Measurements from ENCODE around the gene JMJD4.

The JMJD4 gene

DNA sequence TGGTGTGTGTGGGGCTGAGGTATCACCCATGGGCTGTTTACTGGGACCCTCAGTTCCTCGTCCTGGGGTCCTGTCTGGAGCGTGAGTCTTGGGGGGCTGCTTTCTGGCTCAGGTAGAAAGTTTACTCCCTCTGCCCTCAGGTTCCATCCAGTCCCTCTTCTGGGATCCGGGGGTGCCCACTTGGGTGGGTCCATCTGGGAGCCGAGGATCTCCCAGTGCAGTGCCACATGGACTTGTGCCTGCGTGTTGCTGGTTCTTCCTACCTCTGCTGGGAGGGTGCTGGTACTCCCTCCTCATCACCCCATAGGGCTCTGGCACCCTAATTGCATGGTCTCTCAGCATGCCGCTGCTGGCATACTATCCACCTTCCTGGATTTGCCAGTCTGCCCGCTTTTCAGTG lies 14.1 kb upstream of the JMJD4 start:
- no peak for DNase-seq

DNA sequence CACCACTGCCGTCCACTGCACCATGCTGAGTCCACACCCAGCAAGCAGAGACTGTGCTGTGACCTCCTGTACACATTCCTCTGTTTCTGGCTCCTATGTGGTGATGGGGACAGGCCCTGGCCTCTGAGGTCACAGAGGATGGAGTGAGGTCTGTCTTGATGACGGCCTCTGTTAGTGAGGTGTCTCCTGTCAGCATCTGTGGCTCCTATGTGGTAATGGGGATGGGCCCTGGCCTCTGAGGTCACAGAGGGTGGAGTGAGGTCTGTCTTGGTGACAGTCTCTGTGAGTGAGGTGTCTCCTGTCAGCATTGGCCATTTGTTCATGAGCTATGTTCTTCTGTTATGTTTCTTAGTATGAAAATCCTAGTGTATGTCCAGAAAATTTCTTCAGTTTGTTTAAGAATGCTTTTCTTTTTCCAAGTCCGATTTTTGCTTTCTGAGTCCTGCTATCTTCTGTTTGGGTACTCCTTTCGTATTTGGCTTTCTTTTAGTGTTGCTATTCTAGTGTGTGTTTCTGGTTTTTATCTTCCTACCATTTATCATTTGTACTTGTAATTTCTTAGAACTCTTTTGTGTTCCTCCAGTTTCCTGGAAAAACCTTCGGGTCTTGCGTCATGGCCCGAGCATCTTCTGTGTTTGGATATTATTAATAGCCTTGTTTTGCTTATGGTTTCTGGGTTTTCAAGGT lies 13.5 kb upstream of the JMJD4 start:
- no peak for DNase-seq

DNA sequence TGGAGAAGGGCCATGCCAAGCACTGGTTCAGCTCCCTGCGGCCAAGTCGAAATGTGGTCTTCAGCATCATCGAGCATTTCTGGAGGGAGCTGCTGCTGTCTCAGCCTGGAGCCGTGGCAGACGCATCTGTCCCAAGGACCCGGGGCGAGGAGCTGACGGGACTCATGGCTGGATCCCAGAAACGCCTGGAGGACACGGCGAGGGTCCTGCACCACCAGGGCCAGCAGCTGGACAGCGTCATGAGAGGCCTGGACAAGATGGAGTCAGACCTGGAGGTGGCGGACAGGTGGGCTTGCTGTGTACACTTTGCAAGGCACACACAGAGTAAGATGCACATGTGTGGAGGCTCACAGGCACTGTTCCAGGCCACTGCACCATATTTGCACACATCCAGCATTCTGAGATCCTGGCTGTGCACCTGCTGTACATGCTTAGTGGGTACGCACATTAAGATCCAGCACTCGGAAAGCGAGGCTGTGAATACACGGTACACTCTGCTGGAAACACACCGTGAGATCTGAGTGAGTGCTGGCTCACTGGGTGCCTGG lies 12.9 kb upstream of the JMJD4 start:
- no peak for DNase-seq

DNA sequence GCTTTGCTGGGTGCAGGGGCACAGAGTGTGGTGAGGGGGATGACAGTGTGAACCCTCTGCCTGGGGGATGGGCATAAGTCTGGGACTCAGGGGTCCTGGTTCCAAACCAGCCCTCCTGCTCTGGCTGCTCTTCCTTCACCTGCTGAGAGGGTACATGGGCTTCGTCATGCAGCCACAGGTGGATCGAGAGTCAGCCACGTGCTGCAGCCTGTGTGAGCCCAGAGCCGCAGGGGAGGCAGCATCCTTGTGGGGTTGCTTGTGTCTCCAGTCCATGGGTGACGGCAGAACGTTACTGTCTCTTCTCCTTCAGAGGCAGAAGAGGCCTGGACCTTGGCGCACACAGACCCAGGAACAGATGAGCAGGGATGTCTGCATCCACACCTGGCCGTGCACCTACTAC lies 12.3 kb upstream of the JMJD4 start:
- no peak for DNase-seq

DNA sequence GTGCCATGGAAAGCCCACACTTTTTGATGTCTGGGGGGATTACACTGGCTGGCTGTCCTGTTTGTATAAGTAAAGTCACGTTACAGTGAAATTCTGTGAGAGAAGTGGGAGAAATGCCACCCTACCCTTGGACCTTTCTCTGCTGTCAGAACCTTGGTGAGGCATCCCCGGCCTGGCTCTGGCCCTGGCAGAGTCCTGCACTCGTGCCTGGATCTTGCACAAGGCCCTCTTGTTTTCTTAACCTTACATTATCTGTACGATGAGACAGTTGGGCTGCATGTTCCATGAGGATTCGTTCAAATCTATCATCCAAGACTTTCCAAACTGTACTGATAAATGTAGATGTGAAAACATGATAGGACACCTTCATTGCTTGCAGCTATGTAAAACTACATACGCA lies 11.6 kb upstream of the JMJD4 start:
- no peak for DNase-seq

DNA sequence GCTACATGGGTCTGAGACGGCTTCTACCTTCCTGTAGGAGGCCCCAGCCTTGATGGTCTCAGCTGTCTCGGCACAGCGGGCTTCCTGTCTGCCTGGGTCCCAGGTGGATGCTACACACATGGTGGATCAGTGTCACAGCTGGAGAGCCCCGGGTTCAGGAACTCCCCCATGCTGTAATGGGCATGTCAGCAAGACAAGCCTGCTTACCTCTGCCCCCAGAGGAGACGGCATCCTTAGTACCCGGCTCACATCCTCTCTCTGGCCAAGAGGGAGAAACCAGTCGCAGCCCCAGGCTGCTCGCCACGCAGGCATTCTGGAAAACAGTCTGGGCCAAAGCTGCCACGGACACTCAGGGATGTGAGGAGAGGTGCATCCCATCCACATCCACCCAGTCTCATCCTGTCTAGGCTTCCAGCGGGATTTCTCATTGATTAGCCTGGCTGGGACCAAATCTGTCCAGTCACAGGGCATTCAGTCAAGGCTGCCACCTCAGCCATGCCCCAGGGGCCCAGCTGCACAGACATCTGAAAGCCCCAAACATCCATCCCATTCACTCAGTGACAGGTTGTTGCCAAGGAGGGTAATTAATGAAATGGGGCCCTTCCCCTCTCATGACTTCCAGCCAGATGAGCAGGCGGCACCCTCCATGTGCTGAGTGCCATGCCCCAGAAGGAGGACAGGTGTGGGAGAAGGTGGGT lies 10.6 kb upstream of the JMJD4 start:
- no peak for DNase-seq

DNA sequence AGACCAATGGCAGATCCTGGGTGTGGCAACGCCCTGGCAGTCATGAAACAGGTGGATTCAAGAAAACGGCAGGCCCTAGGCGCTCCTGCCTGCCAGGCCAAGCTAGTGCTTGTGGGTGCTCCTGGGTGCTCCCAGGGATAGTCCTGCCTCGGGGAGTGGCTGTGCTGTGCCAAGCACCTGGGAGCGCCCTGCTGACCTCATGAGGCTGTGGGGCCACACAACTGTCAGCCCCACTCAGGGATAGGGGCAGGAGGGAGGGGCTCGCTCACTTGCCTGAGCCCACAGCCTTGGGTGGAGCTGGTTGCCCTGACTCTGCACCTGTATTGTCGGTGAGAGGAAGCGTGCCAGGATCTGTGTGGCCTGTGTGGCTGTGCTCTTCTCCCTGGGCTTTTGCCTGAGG lies 9.6 kb upstream of the JMJD4 start:
- DNase-seq, result no peak

DNA sequence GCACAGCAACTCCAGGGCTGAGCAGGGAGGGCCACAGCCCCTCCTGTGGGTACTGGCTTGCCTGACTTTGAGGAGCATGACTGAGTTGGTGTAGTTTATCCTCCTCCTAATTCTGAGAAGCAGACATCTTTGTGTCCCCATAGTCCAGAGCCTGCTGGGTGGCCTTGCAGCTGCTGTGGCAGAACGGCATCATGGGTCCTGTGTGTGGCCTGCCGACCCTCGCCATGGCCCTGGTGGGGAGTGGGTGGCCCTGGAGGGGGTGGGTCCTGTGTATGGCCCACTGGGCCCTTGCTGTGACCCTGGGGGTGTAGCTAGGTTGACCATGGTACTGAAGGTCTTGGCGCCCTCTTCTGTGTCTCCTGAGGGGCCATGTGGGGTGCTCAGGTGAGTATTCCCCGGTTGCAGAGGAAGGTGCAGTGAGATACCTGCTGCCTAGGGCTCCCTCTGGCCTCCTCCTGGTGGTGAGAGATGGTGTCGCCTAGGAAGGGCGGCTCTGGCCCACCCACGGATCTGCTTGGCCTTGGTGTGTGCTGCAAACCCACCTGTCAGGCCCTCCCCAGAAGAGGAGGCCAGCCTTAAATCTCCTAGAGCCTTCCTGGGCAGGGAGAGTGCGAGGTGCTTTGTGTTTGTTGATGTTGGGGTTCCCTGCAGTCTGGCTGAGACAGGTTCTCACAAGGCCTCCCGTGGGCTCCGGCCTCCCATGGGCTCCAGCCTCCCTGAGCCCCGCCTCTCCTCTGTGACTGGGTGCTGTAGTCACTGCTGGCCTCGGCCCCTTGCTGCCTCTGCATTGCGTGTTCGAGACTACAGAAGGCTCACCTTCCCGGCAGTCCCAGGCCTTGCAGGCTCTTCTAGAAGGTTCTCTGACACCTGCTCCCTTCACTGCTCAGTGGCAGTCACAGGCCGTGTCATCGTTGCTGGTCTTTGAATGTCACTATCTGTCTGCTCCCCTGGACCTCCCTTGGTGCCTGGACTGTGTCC lies 7.9 kb upstream of the JMJD4 start:
- no peak for DNase-seq

DNA sequence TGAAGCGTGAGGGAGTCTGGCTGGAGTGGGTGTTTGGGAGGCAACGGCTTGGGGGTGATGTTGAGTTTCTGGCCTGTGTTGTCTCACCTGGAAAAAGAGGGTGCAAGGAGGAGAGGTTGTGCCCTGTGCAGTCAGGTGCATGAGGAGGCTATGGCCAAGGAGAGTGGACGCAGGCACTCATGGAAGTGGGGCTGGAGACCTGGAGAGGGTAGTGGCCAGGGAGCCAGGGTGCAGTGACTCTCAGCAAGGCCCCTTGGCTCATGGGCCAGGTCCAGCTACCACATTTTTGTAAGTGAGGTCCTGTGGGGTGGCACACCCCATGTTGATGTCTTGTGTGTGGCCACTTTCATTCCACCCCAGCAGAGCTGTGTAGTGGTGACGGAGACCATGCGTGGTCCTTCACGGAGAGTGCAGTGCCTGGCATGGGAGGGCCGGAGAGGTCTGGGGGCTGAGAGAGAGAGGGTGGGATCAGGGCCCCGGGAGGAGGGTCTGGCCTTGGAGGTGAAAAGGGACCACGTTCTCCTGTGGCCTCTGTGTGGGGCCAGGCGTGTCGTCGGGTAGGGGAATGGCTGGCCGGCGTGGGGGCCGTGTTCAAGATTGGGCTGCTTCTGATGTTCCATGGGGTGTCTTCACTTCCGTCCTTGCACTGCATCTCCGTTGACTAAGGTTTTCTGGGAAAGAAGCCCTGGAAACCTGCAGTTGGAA lies 6.2 kb upstream of the JMJD4 start:
- no peak for DNase-seq

DNA sequence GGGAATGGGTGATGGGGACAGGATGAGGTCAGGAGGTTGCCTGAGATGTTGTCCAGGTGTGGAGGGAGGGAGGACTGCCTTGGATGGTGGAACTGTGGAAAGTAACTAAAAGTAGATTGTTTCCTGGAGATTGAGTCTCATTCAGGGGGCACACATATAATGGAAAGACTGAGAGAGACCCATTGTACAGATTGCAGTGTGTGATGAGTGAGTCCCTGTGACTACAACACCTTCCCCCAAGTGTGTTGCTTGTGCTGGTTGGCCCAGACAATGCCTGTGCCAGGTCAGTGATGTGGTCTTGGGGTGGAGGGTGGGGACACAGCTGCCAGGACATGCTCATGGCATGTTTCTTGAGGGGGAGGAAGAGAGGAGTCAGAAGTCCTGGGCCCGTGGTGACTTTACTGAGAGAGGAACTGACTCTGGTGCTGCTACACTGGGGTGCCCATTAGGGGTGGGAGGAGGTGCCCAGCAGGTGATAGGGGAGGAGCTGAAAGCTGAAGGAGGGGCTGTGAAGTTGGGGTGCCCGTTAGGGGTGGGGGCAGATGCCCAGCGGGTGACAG lies 5.4 kb upstream of the JMJD4 start:
- DNase-seq, result no peak

DNA sequence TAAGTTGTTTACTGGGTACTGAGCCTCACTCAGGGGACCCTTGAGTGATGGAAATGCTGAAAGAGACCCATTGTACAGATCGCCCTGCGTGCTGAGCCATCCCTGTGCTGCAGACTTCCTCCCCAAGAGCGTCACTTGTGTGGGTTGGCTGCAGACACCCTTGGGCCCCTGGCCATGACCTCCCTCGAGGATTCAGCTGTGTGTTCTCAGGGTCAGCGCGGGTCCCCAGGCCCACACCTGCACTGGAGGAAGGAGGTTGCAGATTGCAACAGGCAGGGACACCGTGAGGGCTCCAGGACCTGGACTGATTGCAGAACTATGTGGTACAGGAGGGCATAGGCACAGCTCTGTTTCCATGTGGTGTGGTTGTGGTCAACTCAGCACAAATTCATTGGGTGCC lies 4.5 kb upstream of the JMJD4 start:
- no peak for DNase-seq

DNA sequence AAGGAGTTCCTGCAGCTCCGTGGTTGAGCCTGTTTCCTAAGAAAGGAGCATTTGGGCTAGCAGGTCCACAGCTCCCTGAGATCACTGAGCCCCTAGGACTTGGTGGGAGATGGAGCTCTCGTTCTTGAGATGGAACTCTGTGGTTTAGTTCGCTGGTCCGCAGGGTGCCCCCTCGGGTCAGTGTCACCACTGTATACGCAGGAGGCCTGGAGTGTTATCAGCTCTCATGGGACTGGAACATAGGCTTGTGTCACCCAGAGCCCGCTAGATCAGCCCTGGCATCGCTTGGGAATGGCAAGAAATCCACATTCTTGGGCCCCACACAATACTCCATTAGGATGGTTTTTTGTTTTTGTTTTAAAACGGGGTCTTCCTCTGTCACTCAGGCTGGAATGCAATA lies 3.7 kb upstream of the JMJD4 start:
- DNase-seq, result no peak

DNA sequence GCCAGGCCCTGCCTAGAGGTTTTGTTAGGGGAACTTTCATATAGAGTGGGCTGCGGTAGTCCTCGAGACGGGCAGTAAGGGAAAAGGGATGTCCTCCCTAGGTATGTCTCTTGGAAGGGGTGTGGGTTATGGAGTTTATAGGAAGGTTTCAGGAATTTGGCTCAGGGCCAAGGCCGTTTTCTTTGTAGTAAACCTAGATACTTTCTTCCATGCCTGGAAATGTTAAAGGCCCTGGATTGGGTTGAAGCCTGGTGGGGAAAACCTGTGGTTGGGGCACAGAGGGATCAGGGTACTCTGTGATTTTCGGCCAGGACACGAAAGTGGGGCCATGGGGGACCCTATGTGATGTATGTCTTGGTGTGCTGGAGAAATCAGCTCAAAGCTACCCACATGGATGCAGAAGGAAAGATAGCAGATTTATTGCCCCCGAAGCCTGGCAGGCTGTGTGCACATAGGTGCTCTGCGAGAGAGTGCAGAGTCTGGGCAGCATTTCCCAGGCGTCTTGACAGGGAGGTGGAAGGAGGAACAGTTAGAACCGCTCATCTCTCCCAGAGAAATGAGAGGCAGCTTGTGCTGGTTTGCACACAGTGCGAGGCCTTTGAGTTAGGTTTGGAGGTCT lies 1.8 kb upstream of the JMJD4 start:
- DNase-seq, result no peak

DNA sequence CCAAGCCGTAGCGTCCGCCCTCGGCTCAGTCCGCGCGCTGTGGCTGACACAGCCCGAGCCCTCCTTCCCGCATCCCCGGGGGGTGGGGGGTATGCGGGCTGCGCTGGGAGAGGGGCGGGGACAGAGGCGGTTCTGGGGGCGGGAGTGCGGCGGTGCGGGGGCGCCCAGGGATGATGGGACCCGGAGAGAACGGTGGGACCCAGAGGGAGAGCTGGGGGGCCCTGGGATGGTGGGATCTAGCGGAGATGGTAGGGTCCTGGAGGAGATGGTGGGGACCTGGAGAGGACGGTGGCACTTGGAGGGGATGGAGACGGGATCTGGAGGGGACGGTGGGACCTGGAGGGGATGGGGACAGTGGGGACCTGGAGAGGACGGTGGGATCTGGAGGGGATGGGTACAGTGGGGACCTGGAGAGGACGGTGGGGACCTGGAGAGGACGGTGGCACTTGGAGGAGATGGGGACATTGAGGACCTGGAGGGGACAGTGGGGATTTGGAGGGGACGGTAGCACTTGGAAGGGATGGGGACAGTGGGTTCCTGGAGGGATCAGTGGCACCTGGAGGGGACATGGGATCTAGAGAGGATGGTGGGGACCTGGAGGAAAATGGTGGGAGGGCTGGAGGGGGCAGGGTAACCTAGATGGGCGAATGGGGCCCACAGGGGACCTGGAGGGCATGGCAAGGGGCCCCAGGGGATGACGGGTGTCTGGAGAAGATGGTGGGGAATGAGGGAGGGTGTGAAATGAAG lies 610 bp upstream of the JMJD4 start:
- no peak for DNase-seq

DNA sequence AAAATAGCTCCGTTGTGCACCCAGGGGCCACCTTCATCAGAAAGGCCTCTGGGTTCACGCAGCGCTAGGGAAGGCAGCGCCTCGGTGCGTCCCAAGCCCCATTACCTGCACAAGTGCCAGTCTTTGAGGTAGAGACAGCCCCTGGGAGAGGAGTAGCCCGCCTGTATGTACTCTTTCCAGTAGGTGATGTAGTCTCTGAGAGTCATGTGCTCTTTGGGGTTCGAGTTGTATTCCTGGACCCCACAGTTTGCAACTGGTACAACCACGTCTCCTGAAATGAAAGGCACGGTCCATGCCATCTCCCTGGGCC lies 601 bp downstream of the JMJD4 start:
- DNase-seq, result no peak

DNA sequence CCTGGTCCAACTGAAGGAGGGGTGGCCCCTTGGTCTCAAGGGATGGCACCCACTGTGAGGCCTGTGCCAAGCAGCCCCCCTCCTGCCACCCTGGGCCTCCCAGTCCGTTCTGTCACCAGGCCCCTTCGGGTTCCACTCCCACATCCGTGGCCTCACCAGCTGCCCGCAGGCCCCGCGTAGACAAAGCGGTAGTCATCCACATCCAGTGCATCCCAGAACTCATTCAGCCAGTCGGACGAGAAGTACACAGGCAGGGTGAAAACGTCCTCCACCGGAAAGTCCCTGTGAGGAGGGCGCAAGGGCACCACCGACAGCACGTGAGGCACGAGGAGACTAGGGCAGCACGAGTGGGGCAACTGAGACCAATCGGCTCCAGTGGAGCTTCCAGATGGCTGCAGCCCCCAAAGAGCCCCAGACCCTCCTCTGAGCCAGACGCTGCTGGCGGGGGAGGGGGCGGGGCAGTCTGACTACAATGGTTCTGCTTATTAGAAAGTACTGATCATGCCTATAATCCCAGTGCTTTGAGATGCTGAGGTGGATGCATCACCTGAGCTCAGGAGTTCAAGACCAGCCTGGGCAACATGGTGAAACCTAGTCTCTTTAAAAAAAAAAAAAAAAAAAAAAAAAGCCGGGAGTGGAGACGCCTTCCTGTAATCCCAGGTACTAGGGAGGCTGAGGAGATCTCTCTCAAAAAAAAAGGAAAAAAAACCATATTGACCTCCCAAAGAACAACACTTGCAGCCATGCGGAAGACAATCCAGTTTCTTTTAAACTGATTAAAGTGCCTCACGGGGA lies 1.2 kb downstream of the JMJD4 start:
- no peak for DNase-seq

DNA sequence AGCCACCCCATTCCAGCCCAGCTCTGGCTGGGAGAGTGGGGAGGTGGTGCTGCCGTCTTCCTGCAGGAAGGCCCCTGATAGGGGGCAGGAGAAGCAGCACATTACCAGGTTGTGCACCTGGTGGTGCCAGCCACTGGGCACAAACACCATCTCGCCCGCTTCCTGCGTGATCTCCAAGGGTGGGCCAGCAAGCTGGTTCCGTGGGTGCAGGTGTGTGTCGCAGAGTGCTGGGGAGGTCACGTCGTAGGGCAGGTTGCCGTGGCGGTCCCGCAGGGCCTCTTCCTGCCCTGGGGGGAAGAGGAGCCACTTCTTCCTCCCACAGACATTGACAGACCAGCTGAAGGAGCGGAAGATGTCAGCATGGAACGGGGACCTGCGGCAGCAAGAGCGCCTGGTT lies 1.8 kb downstream of the JMJD4 start:
- no peak for DNase-seq

DNA sequence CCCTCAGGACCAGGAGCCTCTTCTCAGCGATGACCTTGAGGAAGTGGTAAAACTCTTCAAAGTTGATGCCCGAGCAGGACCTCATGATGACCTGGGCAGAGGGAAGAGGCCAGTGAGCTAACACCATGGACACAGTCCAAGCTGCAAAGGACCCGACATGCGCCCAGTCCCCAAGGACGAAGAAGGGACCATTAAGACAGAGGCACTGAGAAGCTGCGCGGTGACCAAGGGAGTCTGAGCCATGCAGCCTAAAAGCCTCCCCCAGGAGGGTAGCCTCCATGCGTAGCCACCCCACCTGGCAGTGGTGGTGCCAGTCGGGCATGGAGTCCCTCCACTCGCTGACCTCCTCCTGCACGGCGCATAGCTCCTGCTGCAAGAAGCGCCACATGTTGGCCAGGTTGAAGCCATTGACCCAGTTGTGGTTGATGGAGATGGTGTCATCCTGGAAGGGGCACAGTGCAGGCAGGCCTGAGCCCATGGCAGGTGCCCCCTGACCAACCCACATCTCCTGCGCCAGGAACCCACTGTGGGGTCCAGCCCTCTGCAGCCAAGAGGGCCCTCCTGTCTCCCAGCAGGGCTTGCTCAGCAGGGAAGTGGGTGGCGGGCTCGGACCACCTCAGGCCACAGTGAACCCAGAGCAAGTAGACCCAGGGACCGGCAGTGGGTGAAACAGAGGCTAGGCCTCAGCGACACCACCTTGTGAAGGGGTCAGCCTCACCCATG lies 2.4 kb downstream of the JMJD4 start:
- no peak for DNase-seq

DNA sequence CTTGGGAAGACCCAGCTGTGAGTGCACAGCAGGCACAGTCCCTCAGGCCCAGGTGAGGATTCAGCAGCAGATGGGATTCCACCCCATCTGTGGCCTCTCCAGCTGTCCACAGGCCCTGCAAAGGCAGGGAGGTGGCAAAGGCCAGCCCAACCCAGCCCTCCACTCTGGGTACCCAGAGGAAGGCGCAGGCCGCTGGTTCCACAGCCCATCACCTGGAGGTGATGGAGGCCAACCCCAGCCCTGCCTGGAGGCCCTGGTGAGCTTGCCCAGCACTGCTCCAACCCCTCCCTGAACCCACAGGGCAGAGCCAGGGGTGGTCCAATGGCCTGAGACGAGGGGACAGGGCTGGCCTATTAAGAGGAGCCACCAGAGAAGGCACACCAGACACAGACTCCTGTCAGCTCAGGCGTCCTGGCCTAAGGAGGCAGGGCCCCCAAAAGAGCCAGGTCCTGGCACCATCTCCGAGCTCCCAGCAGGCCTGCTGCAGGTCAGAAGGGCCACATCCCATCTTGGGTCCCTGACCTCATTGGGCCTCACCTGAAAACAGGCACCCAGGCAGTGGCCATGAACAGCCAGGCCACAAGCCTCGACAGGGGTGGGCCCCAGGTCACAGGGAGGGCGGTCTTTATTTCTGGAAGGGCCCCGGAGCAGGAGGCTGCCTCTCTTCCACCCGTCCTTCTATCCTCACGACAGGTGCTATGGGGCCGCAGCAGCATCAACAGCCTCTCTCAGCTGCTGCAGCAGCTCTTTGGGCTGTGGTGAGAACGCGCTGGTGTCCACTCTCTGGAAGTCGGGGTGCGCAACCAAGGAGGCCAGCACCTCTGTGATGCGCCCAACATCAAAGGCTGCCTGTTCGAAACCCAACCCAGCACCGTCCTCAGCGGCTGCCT lies 3.2 kb downstream of the JMJD4 start:
- DNase-seq, result no peak

Measured in activated CD4-positive, alpha-beta T cell treated with anti-CD3 and anti-CD28 coated beads, Interleukin-2, amount 50 U/mL, for 4 hours (primary cell).